GM12878 (cell line): Measurements from ENCODE around the gene MYOCD.

Experiments used
- CTCF ChIP-seq, 3 experiments: IDR thresholded peaks in 2 of 3; conservative IDR thresholded peaks in 1 of 3; 2 replicates each; pipeline ENCODE4 v1.5.1; 2011; ENCODE audit warnings: low read depth in 3 of 3, low read length in 3 of 3, mild to moderate bottlenecking in 3 of 3, control low read depth in 2 of 3, moderate library complexity in 2 of 3, inconsistent platforms in 1 of 3, mixed read lengths in 1 of 3; ENCODE audit not compliant: control insufficient read depth in 2 of 3, insufficient read depth in 1 of 3; ENCODE audit errors: extremely low read depth in 1 of 3
- EGR1 ChIP-seq, 2 experiments: IDR thresholded peaks; 1 replicate in 1 of 2; 2 replicates in 1 of 2; pipeline ENCODE4 v1.6.1; 2011 to 2012; ENCODE audit warnings: low read depth in 2 of 2, low read length in 2 of 2, borderline replicate concordance in 1 of 2, mild to moderate bottlenecking in 1 of 2, moderate library complexity in 1 of 2
- RCOR1 ChIP-seq: conservative IDR thresholded peaks from 2 replicates; pipeline ENCODE4 v1.6.1; 2012; ENCODE audit warnings: low read depth, low read length, improper control_type of control experiment
- SMC3 ChIP-seq: IDR thresholded peaks from 2 replicates; pipeline ENCODE4 v1.6.1; 2011; ENCODE audit warnings: low read length, improper control_type of control experiment, borderline replicate concordance
- ZNF24 ChIP-seq: fragments of 450-650 bp; IDR thresholded peaks from 2 replicates; pipeline ENCODE4 v1.6.1; 2017; ENCODE audit warnings: antibody characterized with exemption, mild to moderate bottlenecking

GRCh38 chr17:12673788-12674187, 8.1 kb downstream of the MYOCD start:
- TF ChIP-seq ZNF24 (no peak), RCOR1 (no peak), CTCF (IDR thresholded peaks at IDR 0.05 in 2 of 3, conservative IDR thresholded peaks at IDR 0.05 in 1 of 3; ENCODE audit: control insufficient read depth in 2 of 3, extremely low read depth in 1 of 3, insufficient read depth in 1 of 3, low read depth in 3 of 3, low read length in 3 of 3) (no peak), SMC3 (no peak), EGR1 (IDR thresholded peaks at IDR 0.05; ENCODE audit: borderline replicate concordance in 1 of 2, low read depth in 2 of 2, low read length in 2 of 2) (no peak)
